ENCODE measurements around the gene TRAK2. TPM values are rescaled to one million over a fixed set of nuclear protein-coding genes. Genes with fewer than 3 reads are reported as not detected.

Gene TRAK2
- total RNA-seq, 1 donor from 2014 or later = 9.2 TPM

DNA sequence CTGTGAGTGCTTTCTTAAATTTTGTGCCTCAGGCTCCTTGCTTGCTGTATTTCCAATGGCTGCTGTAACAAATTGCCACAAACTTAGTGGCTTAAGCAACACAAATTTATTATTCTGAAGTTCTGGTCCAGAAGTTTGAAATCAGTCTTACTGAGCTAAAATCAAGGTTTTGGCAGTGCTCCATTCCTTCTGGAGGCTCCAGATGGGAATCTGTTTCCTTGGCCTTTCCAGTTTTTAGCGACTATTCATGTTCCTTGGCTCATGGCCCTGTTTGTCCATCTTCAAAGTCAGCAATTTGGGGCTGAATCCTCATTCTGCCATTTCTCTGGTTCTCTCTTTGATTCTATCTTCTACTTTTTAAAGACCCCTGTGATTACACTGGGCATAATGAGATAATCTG is 32.1 kb upstream of the TRAK2 start:
- no peak for FAIRE-seq
- H3K36me3 ChIP-seq (ENCODE audit: control insufficient read depth, insufficient read depth, low read length) = no peaks in the 10 kb centered on the region

DNA sequence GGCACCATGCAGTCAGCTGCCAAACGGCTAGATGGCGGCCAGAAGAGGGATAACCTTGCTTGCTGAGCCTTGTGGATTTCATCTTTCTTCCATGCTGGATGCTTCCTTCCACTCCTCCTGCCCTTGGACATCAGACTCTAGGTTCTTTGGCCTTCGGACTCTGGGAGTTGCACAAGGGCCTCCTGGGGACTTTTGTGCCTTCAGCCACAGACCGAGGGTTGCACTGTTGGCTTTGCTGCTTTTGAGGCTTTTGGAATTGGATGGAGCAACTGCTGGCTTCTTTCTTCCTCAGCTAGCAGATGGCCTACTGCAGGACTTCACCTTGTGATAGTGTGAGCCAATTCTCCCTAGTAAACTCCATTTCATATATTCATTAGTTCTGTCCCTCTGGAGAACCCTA is 31.3 kb upstream of the TRAK2 start:
- DNase-seq (ENCODE audit: low read depth) = no peak
- FAIRE-seq = no peak
- Histone ChIP-seq H3K27me3 (ENCODE audit: control insufficient read depth, insufficient read depth, low read length) (no peaks in the 10 kb centered on the region), H3K4me3 (ENCODE audit: low read depth, low read length) (no peak overlapping the region), H3K36me3 (ENCODE audit: control insufficient read depth, insufficient read depth, low read length) (no peaks in the 10 kb centered on the region)
- TF ChIP-seq, protein P1, sequence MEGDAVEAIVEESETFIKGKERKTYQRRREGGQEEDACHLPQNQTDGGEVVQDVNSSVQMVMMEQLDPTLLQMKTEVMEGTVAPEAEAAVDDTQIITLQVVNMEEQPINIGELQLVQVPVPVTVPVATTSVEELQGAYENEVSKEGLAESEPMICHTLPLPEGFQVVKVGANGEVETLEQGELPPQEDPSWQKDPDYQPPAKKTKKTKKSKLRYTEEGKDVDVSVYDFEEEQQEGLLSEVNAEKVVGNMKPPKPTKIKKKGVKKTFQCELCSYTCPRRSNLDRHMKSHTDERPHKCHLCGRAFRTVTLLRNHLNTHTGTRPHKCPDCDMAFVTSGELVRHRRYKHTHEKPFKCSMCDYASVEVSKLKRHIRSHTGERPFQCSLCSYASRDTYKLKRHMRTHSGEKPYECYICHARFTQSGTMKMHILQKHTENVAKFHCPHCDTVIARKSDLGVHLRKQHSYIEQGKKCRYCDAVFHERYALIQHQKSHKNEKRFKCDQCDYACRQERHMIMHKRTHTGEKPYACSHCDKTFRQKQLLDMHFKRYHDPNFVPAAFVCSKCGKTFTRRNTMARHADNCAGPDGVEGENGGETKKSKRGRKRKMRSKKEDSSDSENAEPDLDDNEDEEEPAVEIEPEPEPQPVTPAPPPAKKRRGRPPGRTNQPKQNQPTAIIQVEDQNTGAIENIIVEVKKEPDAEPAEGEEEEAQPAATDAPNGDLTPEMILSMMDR (IDR thresholded peaks at IDR 0.05; ENCODE audit: insufficient read depth, low read length, severe bottlenecking) = no peak

More for the DNA sequence above, 32.1 kb upstream of the TRAK2 start:
- no peak for DNase-seq (ENCODE audit: low read depth)
- H3K4me3 ChIP-seq (ENCODE audit: low read depth, low read length) = no peak overlapping the region
- H3K27me3 ChIP-seq (ENCODE audit: control insufficient read depth, insufficient read depth, low read length) = no peaks in the 10 kb centered on the region
- TF ChIP-seq, protein P1 (IDR thresholded peaks at IDR 0.05; ENCODE audit: insufficient read depth, low read length, severe bottlenecking) = no peak

DNA sequence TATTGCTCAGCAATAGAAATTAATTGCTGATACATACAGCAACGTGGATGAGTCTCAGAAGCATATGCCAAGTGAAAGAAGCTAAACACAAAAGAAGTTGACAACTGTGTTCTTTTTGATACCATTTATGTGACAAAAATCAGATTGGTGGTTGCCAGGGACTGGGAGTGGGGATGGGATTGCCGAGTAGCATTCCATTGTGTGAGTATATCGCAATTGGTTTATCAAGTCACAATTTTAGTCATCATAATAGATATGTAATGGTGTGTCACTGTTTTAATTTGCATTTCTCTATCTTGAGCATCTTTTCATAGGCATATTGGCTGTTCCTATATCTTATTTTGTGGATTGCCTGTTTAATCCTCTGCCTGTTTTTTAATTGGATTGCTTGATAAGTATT is 21.2 kb upstream of the TRAK2 start:
- no peaks in the 10 kb centered on the region for H3K27me3 ChIP-seq (ENCODE audit: control insufficient read depth, insufficient read depth, low read length)
- no peak overlapping the region for H3K4me3 ChIP-seq (ENCODE audit: low read depth, low read length)
- H3K36me3 ChIP-seq (ENCODE audit: control insufficient read depth, insufficient read depth, low read length) = peaks cover 2% of the 10 kb centered on the region
- TF ChIP-seq, protein P1 (IDR thresholded peaks at IDR 0.05; ENCODE audit: insufficient read depth, low read length, severe bottlenecking) = no peak
- no peak for DNase-seq (ENCODE audit: low read depth)
- no peak for FAIRE-seq

DNA sequence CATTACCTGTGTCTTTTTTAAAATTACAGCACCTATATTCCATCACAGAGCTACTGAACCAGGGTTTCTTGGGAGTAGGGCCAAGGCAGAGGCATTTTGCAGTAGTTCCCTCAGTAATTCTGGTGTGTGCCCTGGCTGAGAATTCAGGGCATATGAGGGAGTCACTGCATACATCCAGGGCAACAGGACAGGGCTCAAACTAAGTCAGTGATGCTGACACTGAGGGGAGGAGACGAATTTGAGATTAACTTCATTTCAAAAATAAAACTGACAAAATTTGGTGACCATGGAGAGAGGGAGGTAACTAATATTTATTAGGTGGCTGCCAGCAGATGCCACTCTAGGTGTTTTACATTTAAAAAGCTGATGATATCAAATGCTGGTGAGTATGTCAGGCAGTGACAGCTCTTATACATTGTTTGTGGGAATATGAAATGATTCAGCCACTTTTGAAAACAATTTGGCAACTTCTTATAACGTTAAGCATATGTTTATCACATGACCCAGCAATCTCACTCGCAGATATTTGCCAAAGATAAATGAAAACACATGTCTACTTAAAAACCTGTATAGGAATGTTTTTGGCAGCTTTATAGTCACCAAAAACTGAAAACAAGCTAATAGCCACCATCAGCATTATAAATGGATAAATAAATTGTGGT is 20.6 kb upstream of the TRAK2 start:
- DNase-seq (ENCODE audit: low read depth) (no peak), FAIRE-seq (no peak)
- TF ChIP-seq, protein P1 (IDR thresholded peaks at IDR 0.05; ENCODE audit: insufficient read depth, low read length, severe bottlenecking) = no peak
- Histone ChIP-seq H3K36me3 (ENCODE audit: control insufficient read depth, insufficient read depth, low read length) (peaks cover 2% of the 10 kb centered on the region), H3K27me3 (ENCODE audit: control insufficient read depth, insufficient read depth, low read length) (no peaks in the 10 kb centered on the region), H3K4me3 (ENCODE audit: low read depth, low read length) (no peak overlapping the region)

DNA sequence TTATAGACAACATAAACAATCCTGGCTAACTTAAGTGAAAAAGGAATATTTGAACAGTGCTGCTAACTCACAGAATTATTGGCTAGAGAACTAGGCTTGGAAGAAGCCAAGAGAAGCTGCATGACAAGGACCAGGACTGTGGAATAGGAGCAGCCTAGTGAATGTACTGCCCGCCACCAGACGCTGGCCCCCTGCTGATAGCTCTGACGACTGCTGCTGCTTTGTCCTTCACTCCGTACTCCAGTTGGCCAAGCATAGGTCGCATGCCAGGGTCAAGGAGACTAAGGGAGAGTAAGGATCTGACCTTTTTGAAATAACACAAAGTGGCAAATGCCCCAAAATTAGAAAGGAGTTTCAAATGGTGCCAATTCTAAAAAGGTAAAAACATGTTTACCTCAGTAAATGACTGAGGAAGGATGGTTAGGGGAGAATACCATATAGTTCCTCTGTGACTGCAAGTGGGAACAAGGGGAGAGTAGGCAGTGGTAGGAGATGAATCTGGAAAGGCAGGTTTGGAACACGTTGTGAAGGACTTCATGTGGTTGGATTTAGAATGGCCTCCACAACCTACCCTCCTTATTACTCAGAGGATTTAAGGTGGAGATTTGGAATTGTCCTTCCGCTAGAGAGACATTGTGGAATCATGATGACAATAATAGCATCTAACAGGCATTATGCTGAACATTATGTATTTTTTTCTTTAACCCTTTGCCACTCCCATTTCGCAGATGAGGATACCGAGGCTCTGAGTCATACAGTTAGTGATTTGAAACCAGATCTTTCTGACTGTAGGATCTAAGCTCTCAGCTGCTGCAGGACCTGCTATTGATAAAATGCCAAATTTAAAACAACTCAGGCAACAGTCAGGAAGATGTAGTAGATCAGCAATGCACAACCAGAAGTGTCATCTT is 19.8 kb upstream of the TRAK2 start:
- TF ChIP-seq, protein P1 (IDR thresholded peaks at IDR 0.05; ENCODE audit: insufficient read depth, low read length, severe bottlenecking) = no peak
- DNase-seq (ENCODE audit: low read depth) (peak; percentile 38), FAIRE-seq (no peak)
- peaks cover 2% of the 10 kb centered on the region for H3K36me3 ChIP-seq (ENCODE audit: control insufficient read depth, insufficient read depth, low read length)
- H3K4me3 ChIP-seq (ENCODE audit: low read depth, low read length) = no peak overlapping the region
- no peaks in the 10 kb centered on the region for H3K27me3 ChIP-seq (ENCODE audit: control insufficient read depth, insufficient read depth, low read length)
